Measurements from ENCODE around the gene CEP63.
A peak's percentile ranks its signal among the peaks of the same experiment; 100 is the strongest.

Gene CEP63

DNA sequence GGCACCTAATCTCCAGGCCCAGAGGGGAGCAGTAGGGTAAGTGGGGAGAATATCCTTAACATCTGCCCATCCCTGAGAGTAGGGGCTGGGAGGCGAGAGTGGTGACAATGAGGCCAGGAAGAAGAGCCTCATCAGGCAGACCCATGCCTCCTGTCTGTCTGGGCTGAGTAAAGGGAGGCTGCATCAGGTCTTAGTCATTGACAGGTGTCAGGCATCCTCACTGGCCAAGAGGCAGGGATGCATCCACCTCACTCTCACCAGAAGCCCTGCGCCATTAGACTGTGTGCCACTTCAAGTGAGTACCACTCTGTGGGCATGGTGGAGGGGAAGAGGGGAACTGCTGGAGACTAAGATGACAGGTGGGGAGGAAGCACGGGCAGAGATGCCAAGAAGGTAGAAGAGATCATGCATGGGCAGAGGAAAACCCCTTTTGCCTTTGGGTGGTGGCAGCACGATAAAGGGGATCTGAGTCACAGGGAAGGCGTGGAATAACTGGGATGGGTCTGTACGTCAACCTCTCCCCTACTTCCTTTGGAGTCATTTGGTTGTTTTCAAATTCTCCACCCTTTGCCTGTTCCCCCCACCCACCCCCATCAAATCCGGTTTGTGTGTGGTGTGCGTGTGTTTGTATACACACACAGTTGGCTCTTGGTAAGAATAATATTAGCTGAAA is 14.2 kb upstream of the CEP63 start:
- Histone ChIP-seq H3K4me3 (ENCODE audit: low read length) (no peak overlapping the region), H3K27me3 (replicated peaks; ENCODE audit: control insufficient read depth, insufficient read depth, low read length) (no peaks in the 10 kb centered on the region), H3K4me1 (ENCODE audit: control insufficient read depth, insufficient read depth, low read length) (peaks cover 26% of the 10 kb centered on the region), H3K9ac (ENCODE audit: low read length) (no peak overlapping the region), H3K9me3 (ENCODE audit: control insufficient read depth, low read length) (no peaks in the 10 kb centered on the region), H3K36me3 (ENCODE audit: control insufficient read depth, insufficient read depth, low read length, severe bottlenecking) (peaks cover 2% of the 10 kb centered on the region)
- DNase-seq (ENCODE audit: low read depth) = no peak

DNA sequence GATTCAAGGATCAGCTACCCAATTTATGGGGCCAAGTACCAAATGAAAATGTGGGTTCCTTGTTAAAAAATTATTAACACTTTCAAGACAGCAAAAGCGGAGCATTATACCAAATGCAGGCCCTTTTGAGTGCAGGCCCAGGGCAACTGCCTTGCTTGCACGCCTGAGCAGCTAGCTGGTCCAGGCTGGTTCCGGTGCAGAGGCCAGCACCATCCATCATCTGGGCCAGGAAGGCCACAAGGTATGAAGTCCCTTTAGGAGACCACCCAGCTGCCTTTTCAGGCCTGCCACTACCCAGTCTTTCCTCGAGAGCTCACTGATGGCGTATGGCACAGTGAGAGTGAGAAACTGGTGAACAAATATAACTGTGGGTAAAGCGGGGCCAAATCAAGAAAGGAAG is 13.0 kb upstream of the CEP63 start:
- Histone ChIP-seq H3K9ac (ENCODE audit: low read length) (peak overlapping the region; percentile 81), H3K36me3 (ENCODE audit: control insufficient read depth, insufficient read depth, low read length, severe bottlenecking) (peaks cover 11% of the 10 kb centered on the region), H3K4me1 (ENCODE audit: control insufficient read depth, insufficient read depth, low read length) (peaks cover 35% of the 10 kb centered on the region), H3K9me3 (ENCODE audit: control insufficient read depth, low read length) (no peaks in the 10 kb centered on the region), H3K4me3 (ENCODE audit: low read length) (no peak overlapping the region), H3K27me3 (replicated peaks; ENCODE audit: control insufficient read depth, insufficient read depth, low read length) (no peaks in the 10 kb centered on the region)
- no peak for DNase-seq (ENCODE audit: low read depth)

- DNase-seq (ENCODE audit: low read depth) = peak; percentile 97
- Histone ChIP-seq H3K4me3 (ENCODE audit: low read length) (no peak overlapping the region), H3K4me1 (ENCODE audit: control insufficient read depth, insufficient read depth, low read length) (peaks cover 30% of the 10 kb centered on the region), H3K9ac (ENCODE audit: low read length) (peak overlapping the region; percentile 81), H3K27me3 (replicated peaks; ENCODE audit: control insufficient read depth, insufficient read depth, low read length) (no peaks in the 10 kb centered on the region), H3K36me3 (ENCODE audit: control insufficient read depth, insufficient read depth, low read length, severe bottlenecking) (peaks cover 23% of the 10 kb centered on the region), H3K9me3 (ENCODE audit: control insufficient read depth, low read length) (no peaks in the 10 kb centered on the region)
These were observed 11.8 kb upstream of the CEP63 start for GRCh38 chr3:134473868-134474546.

- H3K4me3 ChIP-seq (ENCODE audit: low read length) = no peak overlapping the region
- H3K9ac ChIP-seq (ENCODE audit: low read length) = peak overlapping the region; percentile 7
- no peaks in the 10 kb centered on the region for H3K9me3 ChIP-seq (ENCODE audit: control insufficient read depth, low read length)
- no peaks in the 10 kb centered on the region for H3K27me3 ChIP-seq (replicated peaks; ENCODE audit: control insufficient read depth, insufficient read depth, low read length)
- H3K36me3 ChIP-seq (ENCODE audit: control insufficient read depth, insufficient read depth, low read length, severe bottlenecking) = peaks cover 31% of the 10 kb centered on the region
- peaks cover 30% of the 10 kb centered on the region for H3K4me1 ChIP-seq (ENCODE audit: control insufficient read depth, insufficient read depth, low read length)
- no peak for DNase-seq (ENCODE audit: low read depth)
These were observed 10.9 kb upstream of the CEP63 start for GRCh38 chr3:134474956-134475355.

- Histone ChIP-seq H3K4me1 (ENCODE audit: control insufficient read depth, insufficient read depth, low read length) (peaks cover 39% of the 10 kb centered on the region), H3K9ac (ENCODE audit: low read length) (no peak overlapping the region), H3K4me3 (ENCODE audit: low read length) (no peak overlapping the region), H3K36me3 (ENCODE audit: control insufficient read depth, insufficient read depth, low read length, severe bottlenecking) (peaks cover 43% of the 10 kb centered on the region), H3K9me3 (ENCODE audit: control insufficient read depth, low read length) (no peaks in the 10 kb centered on the region), H3K27me3 (replicated peaks; ENCODE audit: control insufficient read depth, insufficient read depth, low read length) (no peaks in the 10 kb centered on the region)
- no peak for DNase-seq (ENCODE audit: low read depth)
These were observed 9.6 kb upstream of the CEP63 start for GRCh38 chr3:134476306-134476705.

DNA sequence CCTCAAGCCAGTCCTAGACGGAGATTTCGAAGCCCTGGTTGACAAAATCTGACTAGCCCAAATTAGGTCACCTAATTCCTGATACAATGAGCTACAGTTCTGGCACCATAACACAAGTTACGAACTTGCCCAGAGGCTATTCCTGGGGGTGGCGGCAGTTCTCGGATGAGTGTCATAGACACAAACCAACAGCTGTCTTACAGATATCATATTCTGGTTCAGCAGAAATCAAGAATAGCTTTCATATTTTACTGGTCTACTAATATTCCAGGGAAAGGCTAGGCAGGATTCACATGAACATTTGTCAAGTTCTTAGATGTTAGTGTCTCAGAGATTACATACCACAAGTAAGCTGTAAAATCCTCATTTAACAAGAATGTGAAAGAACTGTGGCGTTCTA is 8.9 kb upstream of the CEP63 start:
- DNase-seq (ENCODE audit: low read depth) = no peak
- H3K9ac ChIP-seq (ENCODE audit: low read length) = peak overlapping the region; percentile 62
- H3K27me3 ChIP-seq (replicated peaks; ENCODE audit: control insufficient read depth, insufficient read depth, low read length) = no peaks in the 10 kb centered on the region
- H3K4me3 ChIP-seq (ENCODE audit: low read length) = no peak overlapping the region
- H3K36me3 ChIP-seq (ENCODE audit: control insufficient read depth, insufficient read depth, low read length, severe bottlenecking) = peaks cover 50% of the 10 kb centered on the region
- peaks cover 36% of the 10 kb centered on the region for H3K4me1 ChIP-seq (ENCODE audit: control insufficient read depth, insufficient read depth, low read length)
- H3K9me3 ChIP-seq (ENCODE audit: control insufficient read depth, low read length) = no peaks in the 10 kb centered on the region

- H3K9me3 ChIP-seq (ENCODE audit: control insufficient read depth, low read length) = no peaks in the 10 kb centered on the region
- DNase-seq (ENCODE audit: low read depth) = peak; percentile 35
- H3K36me3 ChIP-seq (ENCODE audit: control insufficient read depth, insufficient read depth, low read length, severe bottlenecking) = peaks cover 57% of the 10 kb centered on the region
These were observed 7.9 kb upstream of the CEP63 start for GRCh38 chr3:134477938-134478337.

DNA sequence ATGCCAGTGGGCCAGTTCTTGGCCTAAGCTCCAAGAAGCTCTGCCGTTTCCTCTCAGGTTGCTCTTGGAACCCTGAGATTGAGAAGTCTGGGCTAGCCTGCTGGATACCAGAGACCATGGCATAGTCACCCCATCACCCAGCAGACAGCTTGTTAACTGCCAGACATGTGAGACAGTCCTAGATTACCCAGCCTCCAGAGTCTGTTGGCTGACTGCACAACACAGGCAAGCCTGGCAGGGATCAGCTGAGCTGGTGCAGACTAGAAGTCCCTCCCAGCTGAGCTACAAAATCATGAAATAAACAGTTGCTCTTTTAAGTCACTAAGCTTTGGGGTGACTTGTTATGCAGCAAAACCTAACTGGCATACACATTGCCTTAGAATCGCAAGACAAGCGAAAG is 5.3 kb upstream of the CEP63 start:
- peak overlapping the region; percentile 3 for H3K9ac ChIP-seq (ENCODE audit: low read length)
- peaks cover 55% of the 10 kb centered on the region for H3K4me1 ChIP-seq (ENCODE audit: control insufficient read depth, insufficient read depth, low read length)
- H3K4me3 ChIP-seq (ENCODE audit: low read length) = no peak overlapping the region
- H3K27me3 ChIP-seq (replicated peaks; ENCODE audit: control insufficient read depth, insufficient read depth, low read length) = no peaks in the 10 kb centered on the region
- no peak for DNase-seq (ENCODE audit: low read depth)
- H3K9me3 ChIP-seq (ENCODE audit: control insufficient read depth, low read length) = no peaks in the 10 kb centered on the region
- peaks cover 57% of the 10 kb centered on the region for H3K36me3 ChIP-seq (ENCODE audit: control insufficient read depth, insufficient read depth, low read length, severe bottlenecking)

More at GRCh38 chr3:134477938-134478337, 7.9 kb upstream of the CEP63 start:
- Histone ChIP-seq H3K27me3 (replicated peaks; ENCODE audit: control insufficient read depth, insufficient read depth, low read length) (no peaks in the 10 kb centered on the region), H3K9ac (ENCODE audit: low read length) (peak overlapping the region; percentile 62), H3K4me3 (ENCODE audit: low read length) (no peak overlapping the region), H3K4me1 (ENCODE audit: control insufficient read depth, insufficient read depth, low read length) (peaks cover 40% of the 10 kb centered on the region)

GRCh38 chr3:134481166-134481565 is 4.7 kb upstream of the CEP63 start:
- no peak for DNase-seq (ENCODE audit: low read depth)
- peaks cover 57% of the 10 kb centered on the region for H3K36me3 ChIP-seq (ENCODE audit: control insufficient read depth, insufficient read depth, low read length, severe bottlenecking)
- H3K4me1 ChIP-seq (ENCODE audit: control insufficient read depth, insufficient read depth, low read length) = peaks cover 55% of the 10 kb centered on the region
- H3K27me3 ChIP-seq (replicated peaks; ENCODE audit: control insufficient read depth, insufficient read depth, low read length) = no peaks in the 10 kb centered on the region
- no peak overlapping the region for H3K9ac ChIP-seq (ENCODE audit: low read length)
- no peaks in the 10 kb centered on the region for H3K9me3 ChIP-seq (ENCODE audit: control insufficient read depth, low read length)
- no peak overlapping the region for H3K4me3 ChIP-seq (ENCODE audit: low read length)

- no peaks in the 10 kb centered on the region for H3K27me3 ChIP-seq (replicated peaks; ENCODE audit: control insufficient read depth, insufficient read depth, low read length)
- peaks cover 48% of the 10 kb centered on the region for H3K36me3 ChIP-seq (ENCODE audit: control insufficient read depth, insufficient read depth, low read length, severe bottlenecking)
These were observed 3.2 kb upstream of the CEP63 start for GRCh38 chr3:134482622-134483021.

GRCh38 chr3:134483195-134483900 is 2.5 kb upstream of the CEP63 start:
- H3K9ac ChIP-seq (ENCODE audit: low read length) = peak overlapping the region; percentile 50
- H3K36me3 ChIP-seq (ENCODE audit: control insufficient read depth, insufficient read depth, low read length, severe bottlenecking) = peaks cover 41% of the 10 kb centered on the region
- peaks cover 47% of the 10 kb centered on the region for H3K4me1 ChIP-seq (ENCODE audit: control insufficient read depth, insufficient read depth, low read length)

More at GRCh38 chr3:134482622-134483021, 3.2 kb upstream of the CEP63 start:
- DNase-seq (ENCODE audit: low read depth) = no peak
- Histone ChIP-seq H3K9ac (ENCODE audit: low read length) (peak overlapping the region; percentile 35), H3K9me3 (ENCODE audit: control insufficient read depth, low read length) (no peaks in the 10 kb centered on the region), H3K4me1 (ENCODE audit: control insufficient read depth, insufficient read depth, low read length) (peaks cover 52% of the 10 kb centered on the region), H3K4me3 (ENCODE audit: low read length) (peak overlapping the region; percentile 99)

More at GRCh38 chr3:134483195-134483900, 2.5 kb upstream of the CEP63 start:
- DNase-seq (ENCODE audit: low read depth) = peak; percentile 64
- H3K4me3 ChIP-seq (ENCODE audit: low read length) = peak overlapping the region; percentile 99
- H3K9me3 ChIP-seq (ENCODE audit: control insufficient read depth, low read length) = no peaks in the 10 kb centered on the region
- no peaks in the 10 kb centered on the region for H3K27me3 ChIP-seq (replicated peaks; ENCODE audit: control insufficient read depth, insufficient read depth, low read length)

All from adipocyte (in vitro differentiated cells).